Chondrocyte (in vitro differentiated cells): ENCODE data around the gene SPATA12. TPM values are rescaled to one million over a fixed set of nuclear protein-coding genes. Genes with fewer than 3 reads are reported as not detected.
"Not testable (repeated sequence)": the region's sequence is repeated elsewhere in the genome, so short reads cannot be mapped to it uniquely, and the experiment has no call there.

Experiments used
- DNase-seq: peaks from one replicate; pipeline ENCODE4 v3.0.0; 2021; ENCODE audit warnings: mixed read lengths, low spot score
- H3K27ac Mint-ChIP-seq: one replicate; pipeline ENCODE4 v1.8.0; 2021; ENCODE audit warnings: mild to moderate bottlenecking, moderate library complexity, mixed read lengths; ENCODE audit not compliant: unreplicated experiment
- H3K27me3 Mint-ChIP-seq: 2 replicates; pipeline ENCODE4 v1.8.0; 2021; ENCODE audit warnings: low read depth, mixed read lengths
- H3K36me3 Mint-ChIP-seq: 2 replicates; pipeline ENCODE4 v1.8.0; 2021; ENCODE audit warnings: low read depth, mixed read lengths
- H3K4me1 Mint-ChIP-seq: 2 replicates; pipeline ENCODE4 v1.8.0; 2021; ENCODE audit warnings: low read depth, mild to moderate bottlenecking, mixed read lengths
- H3K4me3 Mint-ChIP-seq: one replicate; pipeline ENCODE4 v1.8.0; 2021; ENCODE audit warnings: mild to moderate bottlenecking, moderate library complexity, mixed read lengths; ENCODE audit not compliant: unreplicated experiment
- H3K9me3 Mint-ChIP-seq: 2 replicates; pipeline ENCODE4 v1.8.0; 2021; ENCODE audit warnings: low read depth, mixed read lengths
- total RNA-seq: library from RNA; stranded (reverse); gene quantifications from 3 replicates; pipeline ENCODE4 v1.2.1, GENCODE V29; 2021
- TF ChIP-seq, protein P1 (sequence below): fragments of 200-600 bp; sonication (generic); IDR thresholded peaks from 2 replicates; pipeline ENCODE4 v1.5.0; 2021; ENCODE audit warnings: antibody characterized with exemption, mild to moderate bottlenecking, moderate library complexity

Gene SPATA12
- total RNA-seq, 1 donor from 2014 or later = not detected

DNA sequence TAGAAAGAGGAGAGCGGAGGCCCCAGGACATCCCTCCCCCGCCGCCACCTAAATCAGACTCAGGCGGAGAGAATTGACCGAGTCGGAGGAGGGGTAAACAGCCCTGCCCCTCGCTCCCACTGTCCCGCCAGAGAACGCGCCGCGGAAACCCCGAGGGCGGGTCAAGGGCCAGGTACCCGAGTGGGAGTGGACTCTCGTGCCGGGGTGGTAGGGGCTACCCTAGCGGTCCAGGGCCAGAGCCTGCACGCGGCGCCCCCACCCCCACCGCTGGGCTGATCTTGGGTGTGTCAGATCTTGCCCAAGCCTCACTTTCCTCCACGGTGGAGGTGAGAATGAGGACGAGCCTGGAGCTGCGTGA is 19.0 kb downstream of the SPATA12 start:
- peaks cover 4% of the 10 kb centered on the region for H3K4me1 Mint-ChIP-seq
- H3K27ac Mint-ChIP-seq = no peak overlapping the region
- no peaks in the 10 kb centered on the region for H3K36me3 Mint-ChIP-seq
- peak overlapping the region; percentile 61 for H3K4me3 Mint-ChIP-seq
- H3K27me3 Mint-ChIP-seq = peaks cover 4% of the 10 kb centered on the region
- H3K9me3 Mint-ChIP-seq = no peaks in the 10 kb centered on the region
- TF ChIP-seq, protein P1, sequence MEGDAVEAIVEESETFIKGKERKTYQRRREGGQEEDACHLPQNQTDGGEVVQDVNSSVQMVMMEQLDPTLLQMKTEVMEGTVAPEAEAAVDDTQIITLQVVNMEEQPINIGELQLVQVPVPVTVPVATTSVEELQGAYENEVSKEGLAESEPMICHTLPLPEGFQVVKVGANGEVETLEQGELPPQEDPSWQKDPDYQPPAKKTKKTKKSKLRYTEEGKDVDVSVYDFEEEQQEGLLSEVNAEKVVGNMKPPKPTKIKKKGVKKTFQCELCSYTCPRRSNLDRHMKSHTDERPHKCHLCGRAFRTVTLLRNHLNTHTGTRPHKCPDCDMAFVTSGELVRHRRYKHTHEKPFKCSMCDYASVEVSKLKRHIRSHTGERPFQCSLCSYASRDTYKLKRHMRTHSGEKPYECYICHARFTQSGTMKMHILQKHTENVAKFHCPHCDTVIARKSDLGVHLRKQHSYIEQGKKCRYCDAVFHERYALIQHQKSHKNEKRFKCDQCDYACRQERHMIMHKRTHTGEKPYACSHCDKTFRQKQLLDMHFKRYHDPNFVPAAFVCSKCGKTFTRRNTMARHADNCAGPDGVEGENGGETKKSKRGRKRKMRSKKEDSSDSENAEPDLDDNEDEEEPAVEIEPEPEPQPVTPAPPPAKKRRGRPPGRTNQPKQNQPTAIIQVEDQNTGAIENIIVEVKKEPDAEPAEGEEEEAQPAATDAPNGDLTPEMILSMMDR = no peak
- no peak for DNase-seq

DNA sequence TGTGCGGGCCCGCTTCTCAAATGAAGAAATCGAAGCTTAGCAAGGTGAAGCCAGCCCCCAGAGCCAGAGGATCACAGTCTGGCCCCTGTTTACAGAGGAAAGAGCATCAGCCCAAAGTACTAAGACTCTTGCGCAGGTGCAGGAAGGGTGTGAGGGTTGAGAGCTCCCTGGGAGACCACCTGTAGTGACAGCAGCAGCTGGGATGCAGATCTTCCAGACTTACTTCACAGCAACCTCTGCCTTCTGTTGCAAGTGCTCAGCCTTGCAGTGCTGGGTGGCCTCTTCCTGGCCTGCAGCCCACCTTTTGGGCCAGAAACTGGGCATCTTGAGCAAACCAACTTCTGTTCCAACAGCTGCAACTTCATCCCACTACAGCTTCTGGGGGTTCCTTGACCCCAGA is 19.7 kb downstream of the SPATA12 start:
- Mint-ChIP-seq H3K27me3 (peaks cover 4% of the 10 kb centered on the region), H3K9me3 (no peaks in the 10 kb centered on the region), H3K4me3 (peak overlapping the region; percentile 61), H3K4me1 (peaks cover 4% of the 10 kb centered on the region), H3K27ac (no peak overlapping the region), H3K36me3 (no peaks in the 10 kb centered on the region)
- DNase-seq = no peak
- TF ChIP-seq, protein P1 = no peak

DNA sequence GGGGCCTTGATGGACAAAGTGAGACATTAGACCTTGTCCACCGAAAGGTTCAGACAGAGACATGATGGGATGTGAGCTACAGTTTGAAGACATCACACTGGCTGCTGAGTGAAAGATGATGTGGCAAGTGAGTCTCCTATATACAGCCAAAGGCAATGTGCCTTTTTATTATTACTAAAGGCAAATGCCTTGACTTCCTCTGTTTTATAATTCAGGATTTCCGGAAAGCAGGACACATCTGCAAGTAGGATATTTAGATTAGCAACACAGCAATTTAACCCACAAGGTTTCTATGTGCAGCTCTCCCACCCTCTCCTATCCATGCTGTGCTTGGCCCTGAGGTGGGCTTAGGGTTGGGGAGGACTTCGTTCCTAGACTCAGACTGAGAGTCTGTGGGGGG is 20.7 kb downstream of the SPATA12 start:
- H3K27ac Mint-ChIP-seq = no peak overlapping the region
- TF ChIP-seq, protein P1 = no peak
- H3K4me3 Mint-ChIP-seq = no peak overlapping the region
- H3K9me3 Mint-ChIP-seq = no peaks in the 10 kb centered on the region
- H3K36me3 Mint-ChIP-seq = no peaks in the 10 kb centered on the region
- H3K4me1 Mint-ChIP-seq = peaks cover 4% of the 10 kb centered on the region
- no peak for DNase-seq
- peaks cover 4% of the 10 kb centered on the region for H3K27me3 Mint-ChIP-seq

DNA sequence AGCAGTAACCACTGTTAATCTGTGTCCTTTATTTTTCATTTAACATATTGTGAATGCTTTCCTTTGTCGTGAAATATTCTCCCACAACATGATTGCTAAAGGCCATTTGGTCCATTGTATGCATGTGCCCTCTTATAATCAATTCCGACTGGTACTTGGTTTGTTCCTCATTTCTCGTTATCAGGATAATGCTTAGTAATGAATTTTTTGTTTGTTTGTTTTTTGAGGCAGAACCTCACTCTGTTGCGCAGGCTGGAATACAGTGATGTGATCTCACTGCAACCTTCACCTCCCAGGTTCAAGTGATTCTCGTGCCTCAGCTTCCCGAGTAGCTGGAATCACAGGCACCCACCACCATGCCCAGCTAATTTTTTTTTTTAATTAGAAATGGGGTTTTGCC is 22.0 kb downstream of the SPATA12 start:
- Mint-ChIP-seq H3K4me1 (peaks cover 4% of the 10 kb centered on the region), H3K4me3 (no peak overlapping the region), H3K9me3 (no peaks in the 10 kb centered on the region), H3K27me3 (peaks cover 1% of the 10 kb centered on the region), H3K36me3 (no peaks in the 10 kb centered on the region), H3K27ac (no peak overlapping the region)
- no peak for DNase-seq
- TF ChIP-seq, protein P1 = no peak

DNA sequence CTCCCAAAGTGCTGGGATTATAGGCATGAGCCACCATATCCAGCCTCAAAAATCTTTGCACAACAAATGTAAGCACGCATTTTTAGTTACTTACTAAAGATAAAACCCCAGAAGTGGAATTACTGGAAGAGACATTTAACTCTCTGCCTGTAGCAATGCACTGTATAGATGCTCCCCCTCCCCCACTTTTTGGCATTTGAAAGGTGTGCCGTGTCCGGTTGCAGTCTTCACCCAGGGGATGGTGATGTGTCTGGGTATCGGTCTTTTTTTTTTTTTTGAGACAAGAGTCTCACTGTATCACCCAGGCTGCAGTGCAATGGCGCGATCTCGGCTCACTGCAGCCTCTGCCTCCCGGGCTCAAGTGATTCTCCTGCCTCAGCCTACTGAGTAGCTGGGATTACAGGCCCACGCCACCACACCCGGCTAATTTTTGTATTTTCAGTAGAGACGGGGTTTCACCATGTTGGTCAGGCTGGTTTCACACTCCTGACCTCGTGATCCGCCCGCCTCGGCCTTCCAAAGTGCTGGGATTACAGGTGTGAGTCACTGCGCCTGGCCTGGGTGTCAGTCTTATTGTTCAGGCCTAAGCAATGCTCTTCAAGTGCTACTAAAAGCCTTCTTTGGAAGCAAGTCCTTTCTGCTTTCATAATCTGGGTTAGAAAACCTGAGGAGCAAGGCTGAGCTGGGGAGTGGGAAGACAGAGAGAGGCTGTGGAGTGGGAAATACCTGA is 23.0 kb downstream of the SPATA12 start:
- not testable (repeated sequence) for H3K4me3 Mint-ChIP-seq, H3K27me3 Mint-ChIP-seq, H3K4me1 Mint-ChIP-seq, H3K36me3 Mint-ChIP-seq, H3K9me3 Mint-ChIP-seq, DNase-seq, H3K27ac Mint-ChIP-seq

DNA sequence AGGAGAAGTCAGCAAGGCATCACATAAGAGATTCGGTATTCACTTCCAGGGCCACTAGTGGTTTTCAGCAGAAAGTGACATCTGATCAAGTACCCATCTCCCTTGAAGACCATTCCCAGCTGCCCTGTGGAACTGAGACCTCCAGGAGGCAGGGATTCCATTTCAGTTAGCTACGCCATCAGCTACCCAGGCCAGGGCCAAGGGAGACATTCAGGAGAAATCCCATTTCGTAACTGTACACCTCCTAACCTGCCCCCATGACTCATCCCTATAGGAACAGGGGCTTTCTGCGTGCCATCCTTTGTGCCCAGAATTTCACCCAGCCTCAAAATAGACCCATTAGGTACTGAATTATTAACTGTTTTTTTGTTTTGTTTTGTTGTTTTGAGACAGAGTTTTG is 24.7 kb downstream of the SPATA12 start:
- no peak overlapping the region for H3K4me3 Mint-ChIP-seq
- H3K27ac Mint-ChIP-seq = no peak overlapping the region
- H3K27me3 Mint-ChIP-seq = no peaks in the 10 kb centered on the region
- H3K9me3 Mint-ChIP-seq = no peaks in the 10 kb centered on the region
- no peaks in the 10 kb centered on the region for H3K4me1 Mint-ChIP-seq
- TF ChIP-seq, protein P1 = no peak
- H3K36me3 Mint-ChIP-seq = no peaks in the 10 kb centered on the region
- DNase-seq = no peak
